GM23248 (cell line): ENCODE measurements around the gene MNX1.

Experiments used
- EZH2 ChIP-seq: fragments of 200-600 bp; sonication (generic); IDR thresholded peaks from 2 replicates; pipeline ENCODE4 v1.6.1; 2018; ENCODE audit warnings: antibody characterized with exemption, mild to moderate bottlenecking; ENCODE audit not compliant: insufficient read depth, poor library complexity, severe bottlenecking
- EZH2phosphoT487 ChIP-seq: fragments of 200-600 bp; sonication (generic); IDR thresholded peaks from 2 replicates; pipeline ENCODE4 v1.6.1; 2018; ENCODE audit warnings: antibody characterized with exemption, moderate library complexity, mild to moderate bottlenecking, low read depth; ENCODE audit not compliant: insufficient read depth

GRCh38 chr7:157043745-157044144 is 33.3 kb upstream of the MNX1 start:
- TF ChIP-seq EZH2 (no peak), EZH2phosphoT487 (no peak)
